GM21737 (cell line): Measurements from ENCODE around the gene SFTPB.

Source experiments
- ATAC-seq: cut with Tn5 transposase; IDR thresholded peaks from one replicate; pipeline ENCODE4 v1.9.1; 2021; ENCODE audit warnings: mild to moderate bottlenecking, moderate library complexity; ENCODE audit not compliant: unreplicated experiment

Gene SFTPB

DNA sequence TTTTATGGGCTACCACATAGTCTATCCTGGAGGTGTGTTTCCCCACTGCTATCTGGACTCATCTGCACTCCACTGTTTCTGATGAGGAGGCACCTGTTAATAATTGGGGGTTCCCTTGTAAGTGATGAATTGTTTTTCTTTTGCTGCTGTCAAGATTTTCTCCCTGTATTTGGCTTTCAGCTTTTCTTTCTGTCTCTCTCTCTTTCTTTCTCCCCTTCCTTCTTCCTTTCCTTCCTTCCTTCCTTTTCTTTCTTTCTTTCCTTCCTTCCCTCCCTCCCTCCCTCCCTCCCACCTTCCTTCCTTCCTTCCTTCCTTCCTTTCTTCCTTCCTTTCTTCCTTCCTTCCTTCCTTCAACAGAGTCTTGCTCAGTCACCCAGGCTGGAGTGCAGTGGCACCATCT, 35.3 kb upstream of the SFTPB start:
- ATAC-seq: no peak

- ATAC-seq: no peak
These were observed 34.8 kb upstream of the SFTPB start for GRCh38 chr2:85702800-85703199.

DNA sequence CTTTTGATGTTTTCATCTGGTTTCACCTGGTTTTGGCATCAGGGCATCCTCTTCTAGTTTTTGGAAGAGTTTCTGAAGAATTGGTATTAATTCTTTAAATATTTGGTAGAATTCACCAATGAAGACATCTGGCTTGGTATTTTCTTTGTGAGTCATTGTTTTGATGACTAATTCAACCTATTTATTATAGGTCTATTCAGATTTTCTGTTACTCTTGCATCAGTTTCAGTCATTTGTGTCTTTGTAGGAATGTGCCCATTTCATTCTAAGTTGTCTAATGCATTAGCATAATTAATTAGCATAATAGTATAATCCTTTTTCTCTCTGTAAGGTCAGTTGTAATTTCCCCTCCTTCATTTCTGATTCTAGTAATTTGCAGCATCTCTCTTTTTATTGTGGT, 34.2 kb upstream of the SFTPB start:
- ATAC-seq: no peak

- ATAC-seq: no peak
These were observed 31.3 kb upstream of the SFTPB start for GRCh38 chr2:85699325-85699724.

GRCh38 chr2:85698880-85699254, 30.9 kb upstream of the SFTPB start:
- no peak for ATAC-seq

DNA sequence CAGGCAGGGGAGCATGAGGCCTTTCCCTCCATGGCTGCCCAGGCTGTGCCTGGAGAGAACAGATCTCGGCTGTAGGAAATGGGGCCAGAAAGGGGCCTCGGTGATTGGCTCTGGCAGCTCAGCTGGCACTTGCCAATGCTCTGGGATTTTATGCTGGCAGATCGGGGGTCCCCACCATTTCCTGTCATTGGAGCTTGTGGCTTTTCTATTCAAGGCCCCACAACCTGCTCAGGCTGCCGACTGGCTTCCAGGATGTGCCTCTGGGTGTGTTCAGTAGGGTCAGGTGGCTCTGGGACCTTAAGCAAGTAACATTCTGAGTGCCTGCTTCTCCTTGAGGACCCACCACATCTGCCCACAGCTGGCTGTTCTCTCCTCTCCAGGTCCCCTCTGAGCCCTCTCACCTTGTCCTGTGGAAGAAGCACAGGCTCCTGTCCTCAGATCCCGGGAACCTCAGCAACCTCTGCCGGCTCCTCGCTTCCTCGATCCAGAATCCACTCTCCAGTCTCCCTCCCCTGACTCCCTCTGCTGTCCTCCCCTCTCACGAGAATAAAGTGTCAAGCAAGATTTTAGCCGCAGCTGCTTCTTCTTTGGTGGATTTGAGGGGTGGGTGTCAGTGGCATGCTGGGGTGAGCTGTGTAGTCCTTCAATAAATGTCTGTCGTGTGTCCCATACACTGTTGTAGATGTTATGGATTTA, 30.3 kb upstream of the SFTPB start:
- ATAC-seq: no peak

DNA sequence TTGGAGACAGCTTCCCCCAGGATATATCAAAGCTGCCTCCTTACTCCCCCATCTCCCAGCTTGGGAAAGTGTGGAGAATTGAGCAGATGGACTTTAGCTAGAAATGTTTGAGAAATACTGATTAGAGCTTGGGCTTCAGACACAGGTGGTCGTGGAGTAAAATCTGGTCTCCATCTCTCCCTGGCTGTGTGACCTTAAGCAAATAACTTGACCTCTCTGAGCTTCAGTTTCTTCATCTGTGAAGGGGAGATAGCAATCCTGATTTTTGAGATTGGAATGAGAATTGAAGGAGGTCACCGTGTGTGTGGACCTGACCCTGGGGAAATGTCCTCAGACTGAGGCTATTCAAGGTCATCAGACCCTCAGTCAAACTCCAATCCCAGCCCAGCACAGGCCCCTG, 29.7 kb upstream of the SFTPB start:
- no peak for ATAC-seq

GRCh38 chr2:85697096-85697495, 29.1 kb upstream of the SFTPB start:
- no peak for ATAC-seq

GRCh38 chr2:85695691-85696668, 28.0 kb upstream of the SFTPB start:
- no peak for ATAC-seq

DNA sequence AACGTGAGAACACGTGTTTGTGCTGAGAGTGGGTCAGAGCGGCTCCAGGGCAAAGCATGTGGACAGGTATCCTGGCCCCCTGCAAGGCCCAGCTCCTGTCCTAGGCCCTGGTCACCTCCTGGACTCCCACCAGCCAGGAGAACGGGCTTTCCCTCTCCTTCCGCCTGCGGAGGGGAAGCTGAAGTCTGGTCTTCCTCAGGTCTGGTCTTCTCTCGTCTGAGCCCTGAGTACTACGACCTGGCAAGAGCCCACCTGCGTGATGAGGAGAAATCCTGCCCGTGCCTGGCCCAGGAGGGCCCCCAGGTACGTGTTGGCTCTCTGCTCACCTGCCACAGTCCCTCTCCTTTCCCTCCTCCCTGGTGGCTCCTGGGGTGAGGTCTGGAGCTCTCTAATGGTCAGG, 27.1 kb upstream of the SFTPB start:
- no peak for ATAC-seq

- no peak for ATAC-seq
These were observed 26.3 kb upstream of the SFTPB start, which contains the start of gene GNLY for GRCh38 chr2:85694052-85695025. Gene GNLY, plus strand, starts transcription at chr2:85694358. Its CDS starts 61 bp downstream, at chr2:85694419.

GRCh38 chr2:85692039-85692645, 24.1 kb upstream of the SFTPB start:
- ATAC-seq: no peak

DNA sequence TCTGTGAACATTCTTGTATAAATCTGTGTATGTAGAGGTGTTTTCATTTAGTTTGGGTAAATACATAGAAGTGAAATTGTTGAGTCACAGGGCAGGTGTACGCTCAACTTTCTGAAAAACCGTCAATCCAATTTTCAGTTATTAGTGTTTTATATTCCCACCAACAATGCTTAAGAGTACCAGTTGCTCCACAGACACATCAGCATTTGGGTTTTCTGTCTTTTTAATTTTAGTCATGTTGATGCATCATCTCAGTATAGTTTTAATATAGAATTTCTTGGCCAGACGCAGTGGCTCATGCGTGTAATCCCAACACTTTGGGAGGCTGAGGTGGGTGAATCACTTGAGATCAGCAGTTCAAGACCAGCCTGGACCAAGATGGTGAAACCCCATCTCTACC, 22.9 kb upstream of the SFTPB start:
- ATAC-seq: no peak

DNA sequence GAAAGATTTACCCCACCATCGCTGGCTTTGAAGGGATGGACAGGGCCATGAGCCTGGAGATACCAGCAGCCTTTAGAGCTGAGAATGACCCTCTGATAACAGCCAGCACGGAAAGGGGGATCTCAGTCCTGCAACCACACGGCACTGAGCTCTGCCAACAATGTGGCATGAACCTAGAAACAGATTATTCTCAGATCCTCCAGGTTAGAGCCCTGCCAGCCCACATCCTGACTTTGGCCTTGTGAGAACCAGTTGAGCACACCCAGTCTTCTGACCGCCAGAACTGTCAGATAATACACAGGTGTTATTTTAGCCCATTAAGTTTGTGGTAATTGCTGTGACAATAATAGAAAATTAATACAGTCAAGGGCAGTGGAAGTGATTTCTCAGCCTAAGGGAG, 16.8 kb upstream of the SFTPB start:
- no peak for ATAC-seq

- no peak for ATAC-seq
These were observed 16.4 kb upstream of the SFTPB start for GRCh38 chr2:85684380-85684779.

DNA sequence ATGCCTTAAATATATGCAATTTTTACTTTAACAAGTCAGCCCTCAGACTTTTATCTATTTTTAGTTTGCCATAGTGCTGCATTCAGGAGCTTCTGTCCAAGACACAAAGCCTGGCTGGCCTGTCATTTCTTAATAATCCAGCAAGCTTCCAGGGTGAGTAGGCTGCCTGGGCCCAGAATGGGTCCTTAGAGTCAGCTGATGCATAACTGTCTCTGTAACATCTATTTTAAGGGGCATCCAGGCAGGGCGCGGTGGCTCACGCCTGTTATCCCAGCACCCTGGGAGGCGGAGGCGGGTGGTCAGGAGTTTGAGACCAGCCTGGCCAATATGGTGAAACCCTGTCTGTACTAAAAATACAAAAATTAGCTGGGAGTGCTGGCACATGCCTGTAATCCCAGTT, 14.4 kb upstream of the SFTPB start:
- no peak for ATAC-seq

- ATAC-seq: no peak
These were observed 13.8 kb upstream of the SFTPB start for GRCh38 chr2:85681776-85682175.

DNA sequence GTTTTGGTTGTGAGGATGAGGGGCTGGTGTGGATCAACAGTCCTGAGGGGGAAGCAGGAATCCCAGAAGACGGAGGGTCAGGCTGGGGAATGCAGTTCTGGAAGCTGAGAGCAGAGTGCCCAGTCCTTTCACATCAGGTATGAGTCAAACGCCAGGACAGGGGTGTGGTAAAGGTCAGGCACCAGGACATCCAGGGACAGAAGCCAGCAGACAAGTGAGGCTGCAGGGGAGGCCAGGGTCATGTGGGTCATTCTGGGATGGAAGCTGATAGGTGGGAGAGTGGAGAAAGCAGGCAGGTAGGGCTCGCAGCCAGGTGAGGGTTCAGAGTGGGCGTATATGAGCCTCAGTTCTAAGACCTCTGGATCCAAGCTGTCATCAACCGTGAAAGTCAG, 13.4 kb upstream of the SFTPB start:
- ATAC-seq: no peak

DNA sequence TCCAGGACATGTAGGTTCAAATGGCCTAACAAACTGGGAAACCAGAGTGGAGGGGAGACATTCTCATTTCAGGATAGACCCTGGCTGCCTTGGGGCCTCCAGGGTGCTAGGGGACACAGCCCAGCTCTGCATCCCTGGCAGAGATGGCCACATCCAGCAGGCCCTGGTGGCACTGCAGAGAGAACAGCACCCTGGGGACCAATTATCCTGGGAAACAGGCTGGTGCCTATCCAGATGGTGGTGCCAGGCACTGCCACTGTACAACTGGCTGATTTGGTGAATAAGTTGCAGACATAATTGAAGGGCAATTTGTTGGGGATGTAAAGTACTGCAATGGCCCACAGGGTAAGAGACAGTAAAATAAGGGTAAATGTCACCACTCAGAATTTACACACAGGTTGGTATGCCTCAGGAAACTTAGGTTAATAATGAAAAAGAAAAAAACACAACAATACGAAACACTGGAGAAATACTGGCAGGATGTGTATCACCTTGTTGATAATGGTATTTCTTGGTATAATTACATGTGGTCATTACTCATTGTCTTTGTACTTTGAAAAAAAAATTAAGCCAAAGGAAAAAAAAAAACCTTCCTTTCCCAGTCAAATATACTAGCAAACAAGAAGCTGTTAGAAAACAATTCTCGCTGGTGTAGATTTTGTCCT, 12.8 kb upstream of the SFTPB start:
- ATAC-seq: no peak
